Measurements from ENCODE around the gene TSPAN18. TPM values are rescaled to one million over a fixed set of nuclear protein-coding genes. Genes with fewer than 3 reads are reported as not detected.

TSPAN18 gene
- total RNA-seq, 4 donors from 2014 or later: 2.6 to 28.9 (median 4.9) TPM

DNA sequence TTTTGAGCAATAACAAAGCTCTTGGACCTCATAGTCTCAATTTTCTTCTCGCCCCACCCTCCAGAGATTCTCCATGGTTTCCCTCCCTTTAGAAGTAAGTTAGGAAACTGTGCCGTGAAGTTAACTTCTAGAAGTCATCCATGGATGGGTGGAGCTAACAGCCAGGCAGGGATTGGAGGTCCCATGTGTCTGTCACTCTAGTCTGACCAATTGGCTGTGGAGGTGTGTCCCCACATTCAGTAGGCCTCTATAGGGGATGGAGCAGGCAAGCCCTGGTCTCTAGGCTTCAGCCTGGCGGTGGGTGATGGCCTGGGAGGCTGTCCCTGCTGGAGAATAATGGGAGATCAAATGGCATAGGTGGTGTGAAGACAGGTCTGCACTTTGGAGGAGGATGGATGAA lies 173.2 kb downstream of the TSPAN18 start:
- H3K27ac ChIP-seq: no peak overlapping the region
- H3K36me3 ChIP-seq: no peaks in the 10 kb centered on the region
- no peaks in the 10 kb centered on the region for H3K9me3 ChIP-seq
- in situ Hi-C loops (cut with MboI; ENCODE audit: low pct_ligation_motif_present in 1 of 4, low pct_unique_long_range_greater_than_20kb in 1 of 4, low sequenced_read_pairs in 3 of 4) (loop anchor here in 3 of 4 donors (10.0 to 25.0 kb wide), 5 partner anchors 163 to 613 kb away; partner anchors contain the start of genes ALX4 (in 1 of the 3) and TSPAN18 (in 1 of the 3)), intact Hi-C loops (cut with DNase I; ENCODE audit: low total_unique reads) (no loop called here)
- no peaks in the 10 kb centered on the region for H3K27me3 ChIP-seq
- peak; percentile 21 for DNase-seq
- WGBS, 2 donors (ENCODE audit: low coverage in 1 of 2): 76% methylated on average over 3 of the region's 3 CpGs; no CpG with 5 or more reads in 1 of the 2 donors
- H3K4me1 ChIP-seq: no peaks in the 10 kb centered on the region
- TF ChIP-seq POLR2AphosphoS5 (IDR thresholded peaks at IDR 0.05): no peak
- no peak for TF ChIP-seq POLR2A (IDR thresholded peaks at IDR 0.05)
- TF ChIP-seq, protein P1, sequence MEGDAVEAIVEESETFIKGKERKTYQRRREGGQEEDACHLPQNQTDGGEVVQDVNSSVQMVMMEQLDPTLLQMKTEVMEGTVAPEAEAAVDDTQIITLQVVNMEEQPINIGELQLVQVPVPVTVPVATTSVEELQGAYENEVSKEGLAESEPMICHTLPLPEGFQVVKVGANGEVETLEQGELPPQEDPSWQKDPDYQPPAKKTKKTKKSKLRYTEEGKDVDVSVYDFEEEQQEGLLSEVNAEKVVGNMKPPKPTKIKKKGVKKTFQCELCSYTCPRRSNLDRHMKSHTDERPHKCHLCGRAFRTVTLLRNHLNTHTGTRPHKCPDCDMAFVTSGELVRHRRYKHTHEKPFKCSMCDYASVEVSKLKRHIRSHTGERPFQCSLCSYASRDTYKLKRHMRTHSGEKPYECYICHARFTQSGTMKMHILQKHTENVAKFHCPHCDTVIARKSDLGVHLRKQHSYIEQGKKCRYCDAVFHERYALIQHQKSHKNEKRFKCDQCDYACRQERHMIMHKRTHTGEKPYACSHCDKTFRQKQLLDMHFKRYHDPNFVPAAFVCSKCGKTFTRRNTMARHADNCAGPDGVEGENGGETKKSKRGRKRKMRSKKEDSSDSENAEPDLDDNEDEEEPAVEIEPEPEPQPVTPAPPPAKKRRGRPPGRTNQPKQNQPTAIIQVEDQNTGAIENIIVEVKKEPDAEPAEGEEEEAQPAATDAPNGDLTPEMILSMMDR (IDR thresholded peaks at IDR 0.05): no peak
- no peak for TF ChIP-seq EP300 (IDR thresholded peaks at IDR 0.05; ENCODE audit: low read depth)
- no peak overlapping the region for H3K4me3 ChIP-seq

DNA sequence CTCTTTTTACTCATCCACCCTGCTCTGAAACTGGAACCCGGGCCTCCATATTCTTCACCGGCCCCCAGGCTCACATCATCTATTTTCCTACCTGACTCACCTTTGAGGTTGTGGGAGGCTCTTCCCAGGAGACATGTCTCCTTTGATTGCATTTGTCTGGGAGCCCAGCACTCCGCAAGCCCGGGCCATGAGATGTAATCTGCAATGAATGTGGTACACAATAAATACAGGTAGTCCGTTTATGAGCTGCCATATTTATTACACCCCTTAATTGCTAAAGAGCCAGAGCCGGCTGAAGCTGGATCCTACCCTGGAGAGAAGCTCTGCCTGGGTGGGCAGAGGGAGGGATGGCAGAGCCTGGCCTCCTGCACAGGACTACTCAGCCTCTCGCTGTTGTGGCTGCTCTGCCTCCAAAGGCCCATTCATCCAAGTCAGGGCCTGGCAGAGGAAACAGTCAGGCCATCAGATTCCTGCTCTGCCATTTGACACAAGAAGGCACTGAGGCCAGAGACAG lies 174.4 kb downstream of the TSPAN18 start:
- H3K27me3 ChIP-seq: no peaks in the 10 kb centered on the region
- H3K4me1 ChIP-seq: no peaks in the 10 kb centered on the region
- WGBS, 2 donors (ENCODE audit: low coverage in 1 of 2): 60 to 72% methylated on average over 1 to 7 of the region's 7 CpGs
- TF ChIP-seq POLR2A (IDR thresholded peaks at IDR 0.05) (no peak), POLR2AphosphoS5 (IDR thresholded peaks at IDR 0.05) (no peak), EP300 (IDR thresholded peaks at IDR 0.05; ENCODE audit: low read depth) (no peak)
- TF ChIP-seq, protein P1 (IDR thresholded peaks at IDR 0.05): no peak
- H3K9me3 ChIP-seq: no peaks in the 10 kb centered on the region
- no peak for DNase-seq
- H3K36me3 ChIP-seq: no peaks in the 10 kb centered on the region
- H3K27ac ChIP-seq: no peak overlapping the region
- intact Hi-C loops (cut with DNase I; ENCODE audit: low total_unique reads): no loop called here
- in situ Hi-C loops (cut with MboI; ENCODE audit: low pct_ligation_motif_present in 1 of 4, low pct_unique_long_range_greater_than_20kb in 1 of 4, low sequenced_read_pairs in 3 of 4): loop anchor here in 2 of 4 donors (10.0 to 25.0 kb wide), 3 partner anchors 189 to 614 kb away; no protein-coding TSS in a partner anchor
- H3K4me3 ChIP-seq: no peak overlapping the region

DNA sequence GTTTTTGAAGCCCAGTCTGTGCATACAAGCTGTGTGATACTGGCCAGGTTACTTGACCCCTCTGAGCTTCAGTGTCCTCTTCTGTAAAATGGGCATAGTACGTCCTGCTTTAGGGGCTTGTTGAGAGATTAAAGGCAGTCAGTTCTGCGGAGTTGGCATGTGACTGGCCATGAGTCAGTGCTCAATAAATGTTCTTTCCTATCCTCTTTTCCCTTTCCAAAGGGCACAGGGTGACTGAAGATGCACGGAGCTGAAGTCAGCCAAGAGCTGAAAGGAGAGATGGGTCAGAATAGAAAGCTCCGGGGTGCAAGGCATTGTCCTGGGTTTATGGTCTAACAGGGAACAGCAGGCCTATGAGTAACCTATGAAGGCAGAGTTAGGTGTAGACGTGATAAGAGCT lies 175.0 kb downstream of the TSPAN18 start:
- Histone ChIP-seq H3K36me3 (no peaks in the 10 kb centered on the region), H3K27me3 (no peaks in the 10 kb centered on the region), H3K4me3 (no peak overlapping the region), H3K4me1 (peaks cover 0 to 4% (median 0%) of the 10 kb centered on the region in 4 donors), H3K27ac (no peak overlapping the region), H3K9me3 (no peaks in the 10 kb centered on the region)
- TF ChIP-seq, protein P1 (IDR thresholded peaks at IDR 0.05): no peak
- no peak for TF ChIP-seq POLR2AphosphoS5 (IDR thresholded peaks at IDR 0.05)
- TF ChIP-seq EP300 (IDR thresholded peaks at IDR 0.05; ENCODE audit: low read depth): no peak
- no peak for TF ChIP-seq POLR2A (IDR thresholded peaks at IDR 0.05)
- DNase-seq: no peak
- in situ Hi-C loops (cut with MboI; ENCODE audit: low pct_ligation_motif_present in 1 of 4, low pct_unique_long_range_greater_than_20kb in 1 of 4, low sequenced_read_pairs in 3 of 4): loop anchor here in 2 of 4 donors (10.0 to 25.0 kb wide), 3 partner anchors 189 to 614 kb away; no protein-coding TSS in a partner anchor
- intact Hi-C loops (cut with DNase I; ENCODE audit: low total_unique reads): no loop called here
- 88% methylated on average over 5 of the region's 5 CpGs; no CpG with 5 or more reads in 1 of the 2 donors for WGBS, 2 donors (ENCODE audit: low coverage in 1 of 2)

DNA sequence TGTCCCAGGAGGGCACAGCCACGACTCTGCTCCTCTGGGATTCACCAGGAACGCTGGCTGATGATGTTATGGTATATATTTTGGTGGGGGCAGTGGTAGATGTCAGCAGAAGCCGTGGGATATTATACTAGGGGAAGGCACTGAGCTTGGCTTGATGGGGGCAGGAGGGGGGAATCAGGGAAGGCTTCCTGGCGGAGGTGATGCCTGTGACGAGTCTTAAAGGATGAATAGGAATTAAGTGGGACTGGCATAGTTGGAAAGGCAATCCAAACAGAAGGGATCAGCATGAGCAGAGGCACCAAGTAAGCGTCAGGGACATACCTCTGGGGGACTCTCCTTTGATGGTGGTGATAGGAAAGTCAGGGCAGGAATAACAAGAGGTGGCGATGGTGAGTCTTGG lies 176.3 kb downstream of the TSPAN18 start:
- H3K36me3 ChIP-seq: no peaks in the 10 kb centered on the region
- WGBS, 2 donors (ENCODE audit: low coverage in 1 of 2): 80 to 94% methylated on average over 2 to 7 of the region's 7 CpGs
- TF ChIP-seq EP300 (IDR thresholded peaks at IDR 0.05; ENCODE audit: low read depth): no peak
- TF ChIP-seq, protein P1 (IDR thresholded peaks at IDR 0.05): no peak
- no peak for TF ChIP-seq POLR2AphosphoS5 (IDR thresholded peaks at IDR 0.05)
- H3K9me3 ChIP-seq: no peaks in the 10 kb centered on the region
- no peak overlapping the region for H3K4me3 ChIP-seq
- peaks cover 0 to 8% (median 0%) of the 10 kb centered on the region in 4 donors for H3K4me1 ChIP-seq
- no peaks in the 10 kb centered on the region for H3K27me3 ChIP-seq
- H3K27ac ChIP-seq: no peak overlapping the region
- intact Hi-C loops (cut with DNase I; ENCODE audit: low total_unique reads) (no loop called here), in situ Hi-C loops (cut with MboI; ENCODE audit: low pct_ligation_motif_present in 1 of 4, low pct_unique_long_range_greater_than_20kb in 1 of 4, low sequenced_read_pairs in 3 of 4) (loop anchor here in 2 of 4 donors (10.0 to 25.0 kb wide), 3 partner anchors 191 to 616 kb away; no protein-coding TSS in a partner anchor)
- DNase-seq: no peak

Measured in transverse colon (tissue), 4 donors.